ENCODE measurements around the gene ADGRL1. TPM values are rescaled to one million over a fixed set of nuclear protein-coding genes. Genes with fewer than 3 reads are reported as not detected.

ADGRL1 gene
- total RNA-seq, 3 donors from 2014 or later: 11.2 to 14.7 (median 11.6) TPM

GRCh38 chr19:14136509-14137281 is 69.3 kb downstream of the ADGRL1 start, which contains the start of gene ASF1B:
TSS of gene ASF1B (minus strand) at chr19:14136589. CDS start at chr19:14136456, 133 bp downstream.
- TF ChIP-seq POLR2A (IDR thresholded peaks at IDR 0.05) (peak; percentile 33), CTCF (IDR thresholded peaks at IDR 0.05) (peak; percentile 79 to 96 (median 85)), POLR2AphosphoS5 (IDR thresholded peaks at IDR 0.05) (peak in 2 of 3 donors; percentile 80 to 91)
- H3K27ac ChIP-seq: peak within 1 kb of the TSS; percentile 97 to 98
- H3K36me3 ChIP-seq: no peaks in the 10 kb centered on the region
- no peaks in the 10 kb centered on the region for H3K27me3 ChIP-seq
- peaks cover 0 to 4% of the 10 kb centered on the region in 2 donors for H3K4me1 ChIP-seq
- H3K9me3 ChIP-seq: no peaks in the 10 kb centered on the region
- intact Hi-C loops (cut with DNase I; ENCODE audit: low total_unique reads): no loop called here
- peak; percentile 99 for DNase-seq (ENCODE audit: low spot score in 2 of 2)
- peak within 1 kb of the TSS; percentile 58 to 79 (median 76) for H3K4me3 ChIP-seq

- no peaks in the 10 kb centered on the region for H3K27me3 ChIP-seq
- no peak for DNase-seq (ENCODE audit: low spot score in 2 of 2)
- TF ChIP-seq POLR2AphosphoS5 (IDR thresholded peaks at IDR 0.05): no peak
- peaks cover 0 to 4% of the 10 kb centered on the region in 2 donors for H3K4me1 ChIP-seq
- intact Hi-C loops (cut with DNase I; ENCODE audit: low total_unique reads): no loop called here
- H3K36me3 ChIP-seq: no peaks in the 10 kb centered on the region
- no peaks in the 10 kb centered on the region for H3K9me3 ChIP-seq
- H3K27ac ChIP-seq: peak overlapping the region; percentile 80 to 98
- H3K4me3 ChIP-seq: peak overlapping the region; percentile 49 to 76 (median 72)
These were observed 69.9 kb downstream of the ADGRL1 start for GRCh38 chr19:14135985-14136508.

- H3K27ac ChIP-seq: no peak overlapping the region
- no peaks in the 10 kb centered on the region for H3K9me3 ChIP-seq
- H3K27me3 ChIP-seq: no peaks in the 10 kb centered on the region
- H3K36me3 ChIP-seq: no peaks in the 10 kb centered on the region
- peaks cover 0 to 4% of the 10 kb centered on the region in 2 donors for H3K4me1 ChIP-seq
- no peak overlapping the region for H3K4me3 ChIP-seq
- TF ChIP-seq POLR2A (IDR thresholded peaks at IDR 0.05) (no peak), CTCF (IDR thresholded peaks at IDR 0.05) (no peak), POLR2AphosphoS5 (IDR thresholded peaks at IDR 0.05) (no peak)
- intact Hi-C loops (cut with DNase I; ENCODE audit: low total_unique reads): no loop called here
- DNase-seq (ENCODE audit: low spot score in 2 of 2): no peak
These were observed 70.6 kb downstream of the ADGRL1 start for GRCh38 chr19:14135355-14135754.

GRCh38 chr19:14127929-14128509 is 78.0 kb downstream of the ADGRL1 start:
- intact Hi-C loops (cut with DNase I; ENCODE audit: low total_unique reads): no loop called here
- H3K9me3 ChIP-seq: no peaks in the 10 kb centered on the region
- DNase-seq (ENCODE audit: low spot score in 2 of 2): no peak
- TF ChIP-seq POLR2AphosphoS5 (IDR thresholded peaks at IDR 0.05): no peak
- TF ChIP-seq POLR2A (IDR thresholded peaks at IDR 0.05): no peak
- TF ChIP-seq CTCF (IDR thresholded peaks at IDR 0.05): no peak
- no peak overlapping the region for H3K27ac ChIP-seq
- no peaks in the 10 kb centered on the region for H3K4me1 ChIP-seq
- no peak overlapping the region for H3K4me3 ChIP-seq
- no peaks in the 10 kb centered on the region for H3K27me3 ChIP-seq
- H3K36me3 ChIP-seq: no peaks in the 10 kb centered on the region

GRCh38 chr19:14127176-14127575 is 78.8 kb downstream of the ADGRL1 start:
- no peaks in the 10 kb centered on the region for H3K27me3 ChIP-seq
- TF ChIP-seq POLR2AphosphoS5 (IDR thresholded peaks at IDR 0.05) (no peak), CTCF (IDR thresholded peaks at IDR 0.05) (no peak), POLR2A (IDR thresholded peaks at IDR 0.05) (no peak)
- no peaks in the 10 kb centered on the region for H3K4me1 ChIP-seq
- H3K36me3 ChIP-seq: no peaks in the 10 kb centered on the region
- DNase-seq (ENCODE audit: low spot score in 2 of 2): no peak
- H3K4me3 ChIP-seq: no peak overlapping the region
- no peaks in the 10 kb centered on the region for H3K9me3 ChIP-seq
- intact Hi-C loops (cut with DNase I; ENCODE audit: low total_unique reads): no loop called here
- H3K27ac ChIP-seq: no peak overlapping the region

All from breast epithelium (tissue), 4 donors.